ENCODE measurements around the gene NPDC1. TPM values are rescaled to one million over a fixed set of nuclear protein-coding genes. Genes with fewer than 3 reads are reported as not detected.

The NPDC1 gene
- polyA plus RNA-seq, 3 donors: 0.51 to 2.7 TPM; not detected in 1

DNA sequence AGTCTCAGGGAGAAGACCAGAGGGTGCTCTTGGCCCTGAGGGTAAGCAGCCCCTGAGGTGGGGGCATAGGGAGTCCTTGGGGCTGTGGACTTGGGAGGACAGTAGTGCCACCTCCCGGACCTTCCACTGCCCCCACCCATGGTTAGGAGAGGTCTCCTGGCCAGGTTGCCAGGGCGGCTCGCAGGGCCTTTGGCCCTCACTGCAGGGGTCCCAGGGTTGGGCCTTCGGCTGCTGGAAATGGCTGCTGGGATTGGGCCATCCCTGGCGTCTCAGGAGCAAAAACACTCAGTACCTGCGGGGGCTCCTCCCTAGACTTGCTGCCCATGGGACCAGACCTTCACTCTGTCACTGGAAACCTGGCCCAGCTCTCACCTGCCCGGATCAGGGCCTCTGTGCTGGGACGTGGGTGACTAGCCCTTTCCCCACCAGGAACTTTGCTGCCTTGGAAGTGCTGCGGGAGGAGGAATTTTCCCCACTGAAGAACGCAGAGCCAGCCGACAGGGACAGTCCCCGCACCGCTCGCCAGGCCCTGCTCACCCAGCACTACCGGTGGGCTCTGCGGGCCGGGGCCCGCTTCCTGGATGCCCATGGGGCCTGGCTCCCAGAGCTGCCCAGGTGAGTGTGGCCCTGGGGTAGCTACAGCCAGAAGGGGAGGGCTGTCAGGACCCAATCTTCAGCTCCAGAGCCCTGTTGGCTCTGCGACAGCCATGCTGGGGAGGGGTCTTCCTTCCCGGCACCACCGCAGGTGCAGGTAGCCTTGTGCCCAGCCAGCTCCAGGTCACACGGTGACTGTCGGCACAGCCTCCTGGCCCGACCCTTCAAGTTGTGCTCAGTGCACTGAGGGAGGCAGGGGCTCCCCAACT, 34.5 kb upstream of the NPDC1 start:
- Histone ChIP-seq H3K9me3 (replicated peaks in 1 of 2; ENCODE audit: control insufficient read depth in 1 of 2, insufficient read depth in 1 of 2, low read length in 2 of 2) (no peaks in the 10 kb centered on the region), H3K9ac (ENCODE audit: insufficient read depth, low read length, poor library complexity, severe bottlenecking) (no peak overlapping the region), H4K20me1 (ENCODE audit: insufficient read depth, low read length) (peaks cover 20% of the 10 kb centered on the region), H3K27ac (ENCODE audit: low read depth in 1 of 2, low read length in 2 of 2) (no peak overlapping the region), H2AFZ (ENCODE audit: insufficient read depth, low read depth, low read length, poor library complexity, severe bottlenecking) (no peak overlapping the region), H3K4me2 (replicated peaks; ENCODE audit: extremely low read depth, low read length, poor library complexity, severe bottlenecking) (no peak overlapping the region), H3K79me2 (ENCODE audit: insufficient read depth, low read length) (no peaks in the 10 kb centered on the region), H3K4me1 (ENCODE audit: control insufficient read depth in 1 of 2, insufficient read depth in 2 of 2, low read length in 2 of 2) (peaks cover 25 to 32% of the 10 kb centered on the region in 2 donors), H3K36me3 (replicated peaks in 1 of 2; ENCODE audit: control insufficient read depth in 1 of 2, insufficient read depth in 2 of 2, low read length in 2 of 2) (peaks cover 36 to 40% of the 10 kb centered on the region in 2 donors), H3K27me3 (ENCODE audit: control insufficient read depth in 2 of 2, insufficient read depth in 2 of 2, low read length in 2 of 2) (no peaks in the 10 kb centered on the region), H3K4me3 (replicated peaks in 1 of 3; ENCODE audit: low read depth in 2 of 3, low read length in 3 of 3) (no peak overlapping the region)
- no peak for DNase-seq
- intact Hi-C loops (cut with micrococcal nuclease): no loop called here
- TF ChIP-seq, protein P1, sequence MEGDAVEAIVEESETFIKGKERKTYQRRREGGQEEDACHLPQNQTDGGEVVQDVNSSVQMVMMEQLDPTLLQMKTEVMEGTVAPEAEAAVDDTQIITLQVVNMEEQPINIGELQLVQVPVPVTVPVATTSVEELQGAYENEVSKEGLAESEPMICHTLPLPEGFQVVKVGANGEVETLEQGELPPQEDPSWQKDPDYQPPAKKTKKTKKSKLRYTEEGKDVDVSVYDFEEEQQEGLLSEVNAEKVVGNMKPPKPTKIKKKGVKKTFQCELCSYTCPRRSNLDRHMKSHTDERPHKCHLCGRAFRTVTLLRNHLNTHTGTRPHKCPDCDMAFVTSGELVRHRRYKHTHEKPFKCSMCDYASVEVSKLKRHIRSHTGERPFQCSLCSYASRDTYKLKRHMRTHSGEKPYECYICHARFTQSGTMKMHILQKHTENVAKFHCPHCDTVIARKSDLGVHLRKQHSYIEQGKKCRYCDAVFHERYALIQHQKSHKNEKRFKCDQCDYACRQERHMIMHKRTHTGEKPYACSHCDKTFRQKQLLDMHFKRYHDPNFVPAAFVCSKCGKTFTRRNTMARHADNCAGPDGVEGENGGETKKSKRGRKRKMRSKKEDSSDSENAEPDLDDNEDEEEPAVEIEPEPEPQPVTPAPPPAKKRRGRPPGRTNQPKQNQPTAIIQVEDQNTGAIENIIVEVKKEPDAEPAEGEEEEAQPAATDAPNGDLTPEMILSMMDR (IDR thresholded peaks at IDR 0.05): no peak
- 97% methylated on average over 17 of the region's 24 CpGs for WGBS (ENCODE audit: insufficient coverage)
- Mint-ChIP-seq H3K27ac (no peak overlapping the region), H3K4me3 (no peak overlapping the region), H3K27me3 (ENCODE audit: low read depth in 3 of 3) (peaks cover 0 to 2% (median 0%) of the 10 kb centered on the region in 3 donors), H3K9me3 (peaks cover 0 to 5% (median 0%) of the 10 kb centered on the region in 7 donors), H3K36me3 (peaks cover 25 to 53% of the 10 kb centered on the region in 2 donors), H3K4me1 (peaks cover 34% of the 10 kb centered on the region)

DNA sequence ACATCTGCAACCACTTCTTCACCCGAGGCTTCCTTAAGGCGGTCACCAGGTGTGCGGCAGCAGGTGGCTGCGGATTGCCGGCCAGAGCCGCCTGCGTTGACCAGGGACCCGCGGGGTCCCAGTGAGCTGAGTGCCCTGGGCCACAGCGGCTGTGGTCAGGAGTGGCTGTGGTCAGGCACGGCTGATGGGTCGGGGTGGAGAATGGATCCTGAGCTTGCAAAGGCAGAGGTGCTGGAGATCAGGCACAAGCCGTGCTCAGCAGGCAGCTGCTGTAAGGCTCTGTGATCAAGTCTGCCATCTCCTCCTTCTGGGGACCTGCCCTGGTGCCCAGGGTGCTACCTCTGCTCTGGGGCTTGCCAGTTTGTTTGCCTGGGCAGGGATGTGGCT, 33.4 kb upstream of the NPDC1 start:
- Histone ChIP-seq H2AFZ (ENCODE audit: insufficient read depth, low read depth, low read length, poor library complexity, severe bottlenecking) (no peak overlapping the region), H3K79me2 (ENCODE audit: insufficient read depth, low read length) (no peaks in the 10 kb centered on the region), H3K27ac (ENCODE audit: low read depth in 1 of 2, low read length in 2 of 2) (no peak overlapping the region), H3K4me3 (replicated peaks in 1 of 3; ENCODE audit: low read depth in 2 of 3, low read length in 3 of 3) (no peak overlapping the region), H3K4me2 (replicated peaks; ENCODE audit: extremely low read depth, low read length, poor library complexity, severe bottlenecking) (no peak overlapping the region), H3K9me3 (replicated peaks in 1 of 2; ENCODE audit: control insufficient read depth in 1 of 2, insufficient read depth in 1 of 2, low read length in 2 of 2) (no peaks in the 10 kb centered on the region), H3K36me3 (replicated peaks in 1 of 2; ENCODE audit: control insufficient read depth in 1 of 2, insufficient read depth in 2 of 2, low read length in 2 of 2) (peaks cover 36 to 40% of the 10 kb centered on the region in 2 donors), H3K4me1 (ENCODE audit: control insufficient read depth in 1 of 2, insufficient read depth in 2 of 2, low read length in 2 of 2) (peaks cover 18 to 36% of the 10 kb centered on the region in 2 donors), H3K9ac (ENCODE audit: insufficient read depth, low read length, poor library complexity, severe bottlenecking) (no peak overlapping the region), H3K27me3 (ENCODE audit: control insufficient read depth in 2 of 2, insufficient read depth in 2 of 2, low read length in 2 of 2) (no peaks in the 10 kb centered on the region), H4K20me1 (ENCODE audit: insufficient read depth, low read length) (peaks cover 20% of the 10 kb centered on the region)
- TF ChIP-seq, protein P1 (IDR thresholded peaks at IDR 0.05): no peak
- H3K27ac Mint-ChIP-seq: no peak overlapping the region
- DNase-seq: no peak
- no peaks in the 10 kb centered on the region for H3K9me3 Mint-ChIP-seq
- peaks cover 36% of the 10 kb centered on the region for H3K4me1 Mint-ChIP-seq
- WGBS (ENCODE audit: insufficient coverage): 97% methylated on average over 13 of the region's 13 CpGs
- peaks cover 0 to 4% (median 0%) of the 10 kb centered on the region in 3 donors for H3K27me3 Mint-ChIP-seq (ENCODE audit: low read depth in 3 of 3)
- no peak overlapping the region for H3K4me3 Mint-ChIP-seq
- intact Hi-C loops (cut with micrococcal nuclease): no loop called here
- peaks cover 25 to 53% of the 10 kb centered on the region in 2 donors for H3K36me3 Mint-ChIP-seq

All from CD14-positive monocyte (primary cell).